ENCODE measurements around the gene DOCK2.

Gene DOCK2

GRCh38 chr5:169647566-169647965 lies 10.5 kb downstream of the DOCK2 start:
- ChIA-PET CTCF (no interaction called here), POLR2A (ENCODE audit: low non-redundant PET) (no interaction called here)
- H3K27ac ChIP-seq, result no peak overlapping the region
- DNase-seq (ENCODE audit: low spot score), result no peak
- TF ChIP-seq CTCF (conservative IDR thresholded peaks at IDR 0.05; ENCODE audit: low read depth), result no peak

- ChIA-PET POLR2A (ENCODE audit: low non-redundant PET) (no interaction called here), CTCF (interaction anchor here (0.6 kb wide), 1 partner anchor 221 kb away, joined by 3 read pairs; no protein-coding TSS in a partner anchor)
- DNase-seq (ENCODE audit: low spot score), result no peak
- no peak for TF ChIP-seq CTCF (conservative IDR thresholded peaks at IDR 0.05; ENCODE audit: low read depth)
- H3K27ac ChIP-seq, result no peak overlapping the region
Observed at GRCh38 chr5:169648725-169649310, 11.7 kb downstream of the DOCK2 start.

- POLR2A ChIA-PET (ENCODE audit: low non-redundant PET), result no interaction called here
- DNase-seq (ENCODE audit: low spot score), result no peak
- H3K27ac ChIP-seq, result no peak overlapping the region
Observed at GRCh38 chr5:169649486-169649885, 12.4 kb downstream of the DOCK2 start.

GRCh38 chr5:169650701-169651331 lies 13.7 kb downstream of the DOCK2 start:
- CTCF ChIA-PET, result interaction anchor here (1.6 kb wide), 1 partner anchor 420 kb away, joined by 5 read pairs; no protein-coding TSS in a partner anchor
- POLR2A ChIA-PET (ENCODE audit: low non-redundant PET), result no interaction called here
- no peak for DNase-seq (ENCODE audit: low spot score)
- TF ChIP-seq CTCF (conservative IDR thresholded peaks at IDR 0.05; ENCODE audit: low read depth), result no peak
- H3K27ac ChIP-seq, result no peak overlapping the region

More at GRCh38 chr5:169649486-169649885, 12.4 kb downstream of the DOCK2 start:
- CTCF ChIA-PET, result interaction anchor here (0.6 kb wide), 1 partner anchor 222 kb away, joined by 3 read pairs; no protein-coding TSS in a partner anchor
- no peak for TF ChIP-seq CTCF (conservative IDR thresholded peaks at IDR 0.05; ENCODE audit: low read depth)

GRCh38 chr5:169651526-169651925 lies 14.5 kb downstream of the DOCK2 start:
- CTCF ChIA-PET, result interaction anchor here (0.7 to 1.6 kb wide), 2 partner anchors 419 to 810 kb away, joined by 3 to 5 read pairs; no protein-coding TSS in a partner anchor
- no peak for TF ChIP-seq CTCF (conservative IDR thresholded peaks at IDR 0.05; ENCODE audit: low read depth)
- POLR2A ChIA-PET (ENCODE audit: low non-redundant PET), result no interaction called here
- no peak overlapping the region for H3K27ac ChIP-seq
- DNase-seq (ENCODE audit: low spot score), result no peak

- ChIA-PET CTCF (interaction anchor here (0.7 to 1.6 kb wide), 2 partner anchors 419 to 810 kb away, joined by 3 to 5 read pairs; no protein-coding TSS in a partner anchor), POLR2A (ENCODE audit: low non-redundant PET) (no interaction called here)
- DNase-seq (ENCODE audit: low spot score), result no peak
- TF ChIP-seq CTCF (conservative IDR thresholded peaks at IDR 0.05; ENCODE audit: low read depth), result no peak
- H3K27ac ChIP-seq, result no peak overlapping the region
Observed at GRCh38 chr5:169652057-169652456, 15.0 kb downstream of the DOCK2 start.
